ENCODE results near the gene DNAH1.

- no peak for TF ChIP-seq CTCF (conservative IDR thresholded peaks at IDR 0.05)
- no peak for TF ChIP-seq EZH2 (IDR thresholded peaks at IDR 0.05; ENCODE audit: low read depth)
Measured at GRCh38 chr3:52351762-52352368, 35.7 kb downstream of the DNAH1 start.

Data from PC-9 (cell line).